ENCODE results near the gene NFATC2. TPM values are rescaled to one million over a fixed set of nuclear protein-coding genes. Genes with fewer than 3 reads are reported as not detected.

NFATC2 gene
- total RNA-seq, 1 experiment from 2014 or later = 0.61 TPM

DNA sequence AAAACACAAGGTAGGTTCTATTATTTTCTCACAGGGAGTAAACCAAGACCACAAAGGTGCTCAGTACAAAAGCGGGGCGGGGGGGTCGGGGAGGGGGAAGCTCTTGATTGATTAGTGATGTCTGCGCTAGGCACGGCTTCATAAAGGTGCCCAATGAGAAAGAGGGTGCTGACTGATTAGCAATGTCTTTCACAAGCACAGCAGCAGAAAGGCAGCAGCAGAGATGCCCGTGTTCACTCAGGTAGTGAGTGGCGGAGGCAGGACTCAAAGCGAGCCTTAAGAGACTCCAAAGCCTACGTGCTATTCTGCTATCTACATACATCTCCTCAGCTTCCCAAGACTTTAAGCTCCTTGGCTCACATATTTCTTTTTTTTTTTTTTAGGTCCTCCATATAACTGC is 20.3 kb downstream of the NFATC2 start:
- Histone ChIP-seq H3K27me3 (ENCODE audit: insufficient read depth, low read length) (no peaks in the 10 kb centered on the region), H3K9ac (ENCODE audit: extremely low read depth, insufficient read length, low read length) (no peak overlapping the region), H3K23ac (ENCODE audit: insufficient read length, low read depth, low read length) (no peak overlapping the region), H3K56ac (ENCODE audit: insufficient read length, low read depth, low read length) (no peak overlapping the region), H3K27ac (ENCODE audit: insufficient read length, low read depth, low read length) (no peak overlapping the region), H2BK5ac (ENCODE audit: insufficient read length, low read length) (no peak overlapping the region), H3T11ph (ENCODE audit: low read length) (no peak overlapping the region), H4K5ac (ENCODE audit: insufficient read length, low read depth, low read length) (no peak overlapping the region), H4K20me1 (ENCODE audit: control insufficient read depth, insufficient read depth, insufficient read length) (no peaks in the 10 kb centered on the region), H3K4me2 (ENCODE audit: insufficient read depth, insufficient read length, low read length) (no peak overlapping the region), H2AFZ (ENCODE audit: low read length) (no peak overlapping the region), H4K91ac (ENCODE audit: insufficient read length, low read depth, low read length) (no peak overlapping the region), H3K4ac (ENCODE audit: low read depth, low read length) (no peak overlapping the region), H2BK12ac (ENCODE audit: insufficient read length, low read depth, low read length) (no peak overlapping the region), H3K9me3 (ENCODE audit: control insufficient read depth, low read depth, low read length) (no peaks in the 10 kb centered on the region), H3K14ac (ENCODE audit: insufficient read depth, low read length) (no peak overlapping the region), H2BK120ac (ENCODE audit: low read depth, low read length, poor library complexity, severe bottlenecking) (no peak overlapping the region), H3K79me1 (ENCODE audit: insufficient read depth, low read depth, low read length, poor library complexity, severe bottlenecking) (no peaks in the 10 kb centered on the region), H3K79me2 (ENCODE audit: insufficient read depth, low read length) (no peaks in the 10 kb centered on the region), H2BK20ac (ENCODE audit: low read depth, low read length, poor library complexity, severe bottlenecking) (no peak overlapping the region), H3K23me2 (ENCODE audit: insufficient read length, low read depth, low read length, poor library complexity, severe bottlenecking) (peaks cover 3% of the 10 kb centered on the region), H4K8ac (replicated peaks; ENCODE audit: insufficient read length, low read depth, low read length) (no peak overlapping the region), H2AK5ac (ENCODE audit: insufficient read length, low read length) (no peak overlapping the region), H2BK15ac (ENCODE audit: low read depth, low read length) (no peak overlapping the region), H3K18ac (ENCODE audit: insufficient read length, low read depth, low read length) (no peak overlapping the region), H3K4me1 (ENCODE audit: insufficient read depth, low read length) (no peaks in the 10 kb centered on the region)
- H3K4me3 Mint-ChIP-seq = no peak overlapping the region
- TF ChIP-seq, protein P1, sequence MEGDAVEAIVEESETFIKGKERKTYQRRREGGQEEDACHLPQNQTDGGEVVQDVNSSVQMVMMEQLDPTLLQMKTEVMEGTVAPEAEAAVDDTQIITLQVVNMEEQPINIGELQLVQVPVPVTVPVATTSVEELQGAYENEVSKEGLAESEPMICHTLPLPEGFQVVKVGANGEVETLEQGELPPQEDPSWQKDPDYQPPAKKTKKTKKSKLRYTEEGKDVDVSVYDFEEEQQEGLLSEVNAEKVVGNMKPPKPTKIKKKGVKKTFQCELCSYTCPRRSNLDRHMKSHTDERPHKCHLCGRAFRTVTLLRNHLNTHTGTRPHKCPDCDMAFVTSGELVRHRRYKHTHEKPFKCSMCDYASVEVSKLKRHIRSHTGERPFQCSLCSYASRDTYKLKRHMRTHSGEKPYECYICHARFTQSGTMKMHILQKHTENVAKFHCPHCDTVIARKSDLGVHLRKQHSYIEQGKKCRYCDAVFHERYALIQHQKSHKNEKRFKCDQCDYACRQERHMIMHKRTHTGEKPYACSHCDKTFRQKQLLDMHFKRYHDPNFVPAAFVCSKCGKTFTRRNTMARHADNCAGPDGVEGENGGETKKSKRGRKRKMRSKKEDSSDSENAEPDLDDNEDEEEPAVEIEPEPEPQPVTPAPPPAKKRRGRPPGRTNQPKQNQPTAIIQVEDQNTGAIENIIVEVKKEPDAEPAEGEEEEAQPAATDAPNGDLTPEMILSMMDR (conservative IDR thresholded peaks at IDR 0.05) = no peak
- no CpG with 5 or more reads among the region's 9 CpGs for WGBS (ENCODE audit: extremely low coverage, insufficient read length, low lambda C conversion rate)
- no peak overlapping the region for H3K27ac Mint-ChIP-seq
- no peak for DNase-seq
- H3K4me1 Mint-ChIP-seq = peaks cover 3 to 6% of the 10 kb centered on the region in 2 experiments
- H3K36me3 Mint-ChIP-seq (ENCODE audit: insufficient read depth in 1 of 3, low read depth in 3 of 3) = no peaks in the 10 kb centered on the region
- no peaks in the 10 kb centered on the region for H3K9me3 Mint-ChIP-seq
- H3K27me3 Mint-ChIP-seq (ENCODE audit: low read depth) = no peaks in the 10 kb centered on the region
